Esophagus squamous epithelium (tissue), 5 donors: ENCODE measurements around the gene C17orf67. TPM values are rescaled to one million over a fixed set of nuclear protein-coding genes. Genes with fewer than 3 reads are reported as not detected.

Experiments used
- DNase-seq: peaks from one replicate; lab custom pipeline; 2025; lab: John Stamatoyannopoulos, UW
- H3K27ac ChIP-seq, 4 donors: fragments of 200-600 bp; sonication (generic); one replicate each; pipeline ENCODE4 v1.5.1; 2016 to 2019; ENCODE audit warnings: mild to moderate bottlenecking in 1 of 4
- H3K27me3 ChIP-seq, 4 donors: fragments of 200-600 bp; sonication (generic); 1 replicate in 3 of 4; 2 replicates in 1 of 4; pipeline versions ENCODE4 v1.5.1 to v1.6.0; 2017 to 2021; ENCODE audit warnings: antibody characterized with exemption in 1 of 4
- H3K36me3 ChIP-seq, 3 donors: fragments of 200-600 bp; sonication (generic); one replicate each; pipeline ENCODE4 v1.5.1; 2016 to 2019
- H3K4me1 ChIP-seq, 3 donors: fragments of 200-600 bp; sonication (generic); one replicate each; pipeline ENCODE4 v1.5.1; 2017 to 2019
- H3K4me3 ChIP-seq, 4 donors: fragments of 200-600 bp; sonication (generic); 1 replicate in 3 of 4; 2 replicates in 1 of 4; pipeline ENCODE4 v1.5.1; 2016 to 2019; ENCODE audit warnings: mild to moderate bottlenecking in 2 of 4, moderate library complexity in 1 of 4
- H3K9me3 ChIP-seq, 3 donors: fragments of 200-600 bp; sonication (generic); one replicate each; pipeline ENCODE4 v1.5.1; 2016 to 2019
- POLR2A ChIP-seq, 4 donors: fragments of 450-650 bp; IDR thresholded peaks; one replicate each; pipeline ENCODE4 v1.6.1; 2017; ENCODE audit warnings: antibody characterized with exemption in 4 of 4, mild to moderate bottlenecking in 4 of 4, moderate library complexity in 3 of 4
- WGBS, 2 donors: methylation state at CpG; one replicate each; pipeline ENCODE4 v1.1.5; 2018; 5-methylcytosine and 5-hydroxymethylcytosine counted together
- intact Hi-C: fragments of 100-400 bp; cut with DNase I; formaldehyde crosslinking; loops from one replicate; pipeline ENCODE4 v1.15.0; 2022
- total RNA-seq, 4 donors: library from RNA; depleted of rRNA; stranded (reverse); fragments of >200 nt; gene quantifications; one replicate each; pipeline ENCODE4 v1.1.0, GENCODE V29; 2016
- TF ChIP-seq, protein P1 (sequence below), 6 experiments: fragments of 450-650 bp in 4 of 6; fragments of 200-600 bp in 2 of 6; sonication (generic) in 2 of 6; IDR thresholded peaks; one replicate each; pipeline ENCODE4 v1.5.1; 2016 to 2019; ENCODE audit warnings: antibody characterized with exemption in 6 of 6, mild to moderate bottlenecking in 4 of 6, moderate library complexity in 4 of 6
- donor health status: DM: yes; HTN: yes; CAD: no.

Gene C17orf67
- total RNA-seq, 4 donors from 2014 or later, result 0.27 to 1.7 (median 0.53) TPM

DNA sequence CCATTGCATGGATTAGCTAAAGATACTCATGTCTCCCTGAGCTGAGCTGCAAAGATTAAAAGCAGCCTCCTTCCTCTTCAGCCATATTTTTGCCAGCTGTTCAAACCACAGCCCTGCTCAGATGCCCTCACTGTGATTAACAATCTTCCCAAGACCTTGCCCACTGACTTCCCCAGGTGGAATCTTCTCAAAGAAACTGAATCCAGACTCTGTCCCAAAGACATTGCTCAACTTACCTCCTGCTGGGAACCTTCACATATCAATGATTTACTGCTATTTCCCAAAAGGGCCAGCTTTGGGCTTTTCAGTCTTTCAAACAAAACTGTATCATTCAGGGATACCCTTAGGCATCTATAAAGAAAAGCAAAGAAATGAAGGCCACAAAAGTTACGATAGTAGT, 9.2 kb downstream of the C17orf67 start:
- intact Hi-C loops, result no loop called here
- no peak for TF ChIP-seq POLR2A (IDR thresholded peaks at IDR 0.05)
- TF ChIP-seq, protein P1, sequence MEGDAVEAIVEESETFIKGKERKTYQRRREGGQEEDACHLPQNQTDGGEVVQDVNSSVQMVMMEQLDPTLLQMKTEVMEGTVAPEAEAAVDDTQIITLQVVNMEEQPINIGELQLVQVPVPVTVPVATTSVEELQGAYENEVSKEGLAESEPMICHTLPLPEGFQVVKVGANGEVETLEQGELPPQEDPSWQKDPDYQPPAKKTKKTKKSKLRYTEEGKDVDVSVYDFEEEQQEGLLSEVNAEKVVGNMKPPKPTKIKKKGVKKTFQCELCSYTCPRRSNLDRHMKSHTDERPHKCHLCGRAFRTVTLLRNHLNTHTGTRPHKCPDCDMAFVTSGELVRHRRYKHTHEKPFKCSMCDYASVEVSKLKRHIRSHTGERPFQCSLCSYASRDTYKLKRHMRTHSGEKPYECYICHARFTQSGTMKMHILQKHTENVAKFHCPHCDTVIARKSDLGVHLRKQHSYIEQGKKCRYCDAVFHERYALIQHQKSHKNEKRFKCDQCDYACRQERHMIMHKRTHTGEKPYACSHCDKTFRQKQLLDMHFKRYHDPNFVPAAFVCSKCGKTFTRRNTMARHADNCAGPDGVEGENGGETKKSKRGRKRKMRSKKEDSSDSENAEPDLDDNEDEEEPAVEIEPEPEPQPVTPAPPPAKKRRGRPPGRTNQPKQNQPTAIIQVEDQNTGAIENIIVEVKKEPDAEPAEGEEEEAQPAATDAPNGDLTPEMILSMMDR (IDR thresholded peaks at IDR 0.05), result no peak
- no peak overlapping the region for H3K27ac ChIP-seq

DNA sequence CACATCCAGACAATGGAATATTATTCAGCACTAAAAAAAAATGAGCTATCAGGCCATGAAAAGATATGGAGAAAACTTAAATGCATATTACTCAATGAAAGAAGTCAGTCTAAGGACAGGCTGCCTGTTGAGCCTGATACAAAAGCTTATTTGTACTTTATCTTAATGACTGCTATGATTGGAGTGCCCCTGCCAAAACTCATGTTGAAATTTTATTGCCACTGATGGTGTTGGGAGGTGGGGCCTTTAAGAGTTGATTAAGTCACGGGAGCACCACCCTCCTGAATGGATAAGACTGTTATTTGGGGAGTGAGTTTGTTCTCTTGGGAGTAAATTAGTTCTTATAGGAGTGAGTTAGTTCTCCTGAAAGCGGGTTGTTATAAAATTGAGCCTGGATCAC, 9.9 kb downstream of the C17orf67 start:
- H3K27ac ChIP-seq, result no peak overlapping the region
- peaks cover 0 to 2% (median 0%) of the 10 kb centered on the region in 3 donors for H3K36me3 ChIP-seq
- WGBS, 2 donors, result 80 to 85% methylated on average over 2 of the region's 2 CpGs
- no peak overlapping the region for H3K4me3 ChIP-seq
- TF ChIP-seq, protein P1 (IDR thresholded peaks at IDR 0.05), result no peak
- no peak for TF ChIP-seq POLR2A (IDR thresholded peaks at IDR 0.05)
- intact Hi-C loops, result no loop called here
- H3K27me3 ChIP-seq, result no peaks in the 10 kb centered on the region
- DNase-seq, result no peak
- no peaks in the 10 kb centered on the region for H3K9me3 ChIP-seq
- peaks cover 0 to 9% (median 3%) of the 10 kb centered on the region in 3 donors for H3K4me1 ChIP-seq

More for the DNA sequence above, 9.2 kb downstream of the C17orf67 start:
- H3K27me3 ChIP-seq, result no peaks in the 10 kb centered on the region
- no peak for DNase-seq
- peaks cover 0 to 6% (median under 1%) of the 10 kb centered on the region in 3 donors for H3K4me1 ChIP-seq
- 100% methylated on average over 1 of the region's 1 CpG for WGBS, 2 donors
- peaks cover 0 to 5% (median 0%) of the 10 kb centered on the region in 3 donors for H3K36me3 ChIP-seq
- H3K9me3 ChIP-seq, result no peaks in the 10 kb centered on the region
- no peak overlapping the region for H3K4me3 ChIP-seq

DNA sequence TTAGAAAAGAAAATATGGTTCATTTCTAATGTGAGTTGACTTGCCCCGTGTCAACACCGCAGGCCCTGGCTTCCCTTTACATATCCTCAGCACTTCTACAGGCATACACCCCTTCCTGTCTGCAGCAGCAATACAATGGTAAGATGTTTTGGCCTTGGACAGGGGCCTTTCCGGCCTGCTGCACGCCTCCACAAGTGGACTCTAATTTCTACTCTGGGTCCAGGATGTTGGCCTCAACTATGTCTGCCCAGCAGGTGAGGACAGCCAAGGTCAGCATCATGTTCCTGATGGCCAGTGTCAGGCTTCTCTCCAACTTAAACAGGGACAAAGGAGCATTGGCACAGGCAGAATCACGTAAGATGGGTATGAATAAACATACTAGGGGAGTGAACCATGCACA, 11.0 kb downstream of the C17orf67 start:
- intact Hi-C loops, result no loop called here
- Histone ChIP-seq H3K36me3 (no peaks in the 10 kb centered on the region), H3K27ac (no peak overlapping the region), H3K4me3 (no peak overlapping the region), H3K4me1 (peaks cover 0 to 9% (median 3%) of the 10 kb centered on the region in 3 donors), H3K27me3 (no peaks in the 10 kb centered on the region), H3K9me3 (no peaks in the 10 kb centered on the region)
- 53 to 74% methylated on average over 4 to 5 of the region's 5 CpGs for WGBS, 2 donors
- TF ChIP-seq POLR2A (IDR thresholded peaks at IDR 0.05), result no peak
- TF ChIP-seq, protein P1 (IDR thresholded peaks at IDR 0.05), result no peak
- DNase-seq, result no peak

DNA sequence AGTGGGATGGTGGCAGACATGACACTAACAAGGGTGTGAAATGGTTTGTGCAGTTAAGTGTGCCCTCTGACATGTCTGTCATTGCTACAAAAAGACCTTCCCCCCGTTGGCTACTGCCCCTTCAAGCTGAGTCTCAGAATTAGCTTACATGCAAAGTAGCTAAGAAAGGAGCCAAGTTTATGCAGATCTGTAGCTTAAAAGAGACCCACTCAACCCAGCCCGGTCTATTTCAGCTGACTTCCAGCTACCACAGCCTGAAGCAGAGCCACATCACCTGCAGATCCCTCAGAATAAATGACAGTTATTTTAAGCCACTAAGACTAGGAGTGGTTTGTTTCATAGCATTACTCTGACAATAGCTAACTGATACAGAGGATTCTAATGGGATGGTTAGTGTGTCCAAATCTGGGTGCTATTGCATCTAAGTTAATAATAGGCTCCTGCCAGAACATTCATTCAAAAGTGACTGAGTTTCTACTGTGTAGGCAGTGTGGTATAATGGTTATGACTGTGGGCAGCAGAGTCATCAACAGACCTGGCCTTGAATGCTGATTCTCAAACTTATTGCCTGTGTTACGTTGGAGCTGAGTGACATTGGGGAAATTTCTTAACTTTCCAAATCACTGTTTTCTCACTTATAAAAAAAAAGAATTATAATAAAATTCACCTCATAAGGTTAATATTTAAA, 11.7 kb downstream of the C17orf67 start:
- no peaks in the 10 kb centered on the region for H3K9me3 ChIP-seq
- TF ChIP-seq, protein P1 (IDR thresholded peaks at IDR 0.05), result no peak
- TF ChIP-seq POLR2A (IDR thresholded peaks at IDR 0.05), result no peak
- WGBS, 2 donors, result 65 to 87% methylated on average over 3 of the region's 3 CpGs
- intact Hi-C loops, result no loop called here
- peaks cover 0 to 9% (median 3%) of the 10 kb centered on the region in 3 donors for H3K4me1 ChIP-seq
- no peak overlapping the region for H3K27ac ChIP-seq
- no peak overlapping the region for H3K4me3 ChIP-seq
- no peaks in the 10 kb centered on the region for H3K27me3 ChIP-seq
- H3K36me3 ChIP-seq, result no peaks in the 10 kb centered on the region
- DNase-seq, result no peak

DNA sequence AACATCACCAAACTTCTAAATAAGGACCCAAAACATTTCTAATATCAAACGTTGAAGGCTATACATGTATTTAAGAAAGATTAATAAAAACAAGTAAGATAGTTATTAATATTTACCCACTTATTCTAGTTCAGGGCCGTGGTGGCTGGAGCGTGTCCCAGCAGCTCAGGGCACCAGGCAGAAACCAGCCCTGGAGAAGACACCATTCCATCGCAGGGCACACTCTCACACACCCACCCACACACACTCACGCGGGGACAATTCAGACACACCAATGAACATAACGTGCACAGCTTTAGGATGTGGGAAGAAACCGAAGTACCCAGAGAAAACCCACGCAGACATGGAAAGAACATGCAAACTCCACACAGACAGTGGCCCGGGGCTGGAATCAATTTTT, 13.5 kb downstream of the C17orf67 start:
- Histone ChIP-seq H3K4me1 (peaks cover 0 to 9% (median 3%) of the 10 kb centered on the region in 3 donors), H3K9me3 (no peaks in the 10 kb centered on the region), H3K27ac (no peak overlapping the region), H3K27me3 (no peaks in the 10 kb centered on the region), H3K4me3 (no peak overlapping the region), H3K36me3 (no peaks in the 10 kb centered on the region)
- no peak for DNase-seq
- 70 to 74% methylated on average over 10 of the region's 10 CpGs for whole genome bisulfite sequencing, 2 donors
- intact Hi-C loops, result no loop called here
- no peak for TF ChIP-seq POLR2A (IDR thresholded peaks at IDR 0.05)
- TF ChIP-seq, protein P1 (IDR thresholded peaks at IDR 0.05), result no peak
